Mononuclear cell (primary cell): ENCODE results near the gene GRM7. TPM values are rescaled to one million over a fixed set of nuclear protein-coding genes. Genes with fewer than 3 reads are reported as not detected.

Experiments used
- H3K27me3 ChIP-seq: 2 replicates; pipeline ENCODE4 v1.6.0; 2011; ENCODE audit warnings: low read length, control low read depth; ENCODE audit not compliant: insufficient read depth
- H3K4me1 ChIP-seq: 2 replicates; pipeline ENCODE4 v1.5.1; 2011; ENCODE audit warnings: mild to moderate bottlenecking, low read length, control low read depth; ENCODE audit not compliant: insufficient read depth
- H3K4me3 ChIP-seq: 2 replicates; pipeline ENCODE4 v1.5.1; 2011; ENCODE audit warnings: mild to moderate bottlenecking, low read length, moderate library complexity
- H3K9me3 ChIP-seq: 2 replicates; pipeline ENCODE4 v1.5.1; 2011; ENCODE audit warnings: low read depth, mild to moderate bottlenecking, control low read depth, low read length
- total RNA-seq: library from RNA; depleted of rRNA; stranded (reverse); fragments of >200 nt; gene quantifications from one replicate; pipeline ENCODE4 v1.2.3, GENCODE V29; 2012

Gene GRM7
- total RNA-seq, 1 donor: not detected

DNA sequence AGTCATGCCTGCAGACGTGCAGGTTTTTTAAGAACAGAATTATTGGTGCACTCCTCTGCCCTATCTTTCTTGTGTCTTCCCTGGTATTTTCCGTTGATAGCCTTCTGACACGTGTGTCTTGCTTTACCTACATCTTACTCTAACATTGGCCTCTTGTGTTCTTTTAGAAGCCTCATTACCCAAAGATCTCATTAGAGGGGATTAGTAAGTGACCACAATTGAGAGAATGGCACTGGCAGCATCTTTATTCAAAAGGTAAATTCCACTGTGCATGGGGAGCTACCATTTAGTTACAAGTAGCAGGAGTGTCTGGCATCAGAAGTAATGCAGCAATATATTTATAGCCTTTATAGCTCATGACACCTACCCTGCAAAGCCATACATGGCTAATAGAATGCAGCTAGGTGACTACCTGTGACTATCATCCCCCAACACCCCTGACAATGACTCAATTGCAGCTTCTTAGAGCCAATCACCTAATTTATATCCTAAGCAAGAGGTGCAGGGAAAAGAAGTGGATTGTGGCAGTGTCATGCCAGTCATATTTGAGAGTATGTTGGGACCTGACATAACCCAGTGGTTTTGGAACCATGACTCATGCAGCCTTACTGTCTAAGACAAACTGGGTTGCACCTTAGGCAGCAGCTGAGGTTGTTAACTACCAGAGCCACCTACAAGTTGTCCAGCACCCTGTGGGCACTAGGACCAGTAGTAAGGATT, 164.8 kb downstream of the GRM7 start:
- H3K4me3 ChIP-seq: no peak overlapping the region
- H3K9me3 ChIP-seq: no peaks in the 10 kb centered on the region
- no peaks in the 10 kb centered on the region for H3K27me3 ChIP-seq
- no peaks in the 10 kb centered on the region for H3K4me1 ChIP-seq

DNA sequence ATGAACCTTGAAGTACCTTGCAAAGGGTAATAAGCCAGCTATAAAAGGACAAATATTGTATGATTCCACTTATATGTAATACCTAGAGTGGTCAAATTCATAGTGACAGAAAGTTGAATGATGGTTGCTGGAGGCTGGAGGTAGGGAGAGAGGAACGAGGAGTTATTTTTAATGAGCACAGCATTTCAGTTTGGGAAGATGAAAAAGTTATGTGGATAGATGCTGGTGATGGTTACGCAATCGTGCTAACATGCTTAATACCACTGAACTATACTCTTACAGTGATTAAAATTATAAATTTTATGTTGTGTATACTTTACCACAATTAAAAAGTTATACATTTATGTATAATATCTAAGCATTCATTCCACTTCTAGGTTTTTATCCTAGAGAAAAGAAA, 168.6 kb downstream of the GRM7 start:
- no peaks in the 10 kb centered on the region for H3K4me1 ChIP-seq
- no peaks in the 10 kb centered on the region for H3K9me3 ChIP-seq
- no peak overlapping the region for H3K4me3 ChIP-seq
- H3K27me3 ChIP-seq: no peaks in the 10 kb centered on the region

DNA sequence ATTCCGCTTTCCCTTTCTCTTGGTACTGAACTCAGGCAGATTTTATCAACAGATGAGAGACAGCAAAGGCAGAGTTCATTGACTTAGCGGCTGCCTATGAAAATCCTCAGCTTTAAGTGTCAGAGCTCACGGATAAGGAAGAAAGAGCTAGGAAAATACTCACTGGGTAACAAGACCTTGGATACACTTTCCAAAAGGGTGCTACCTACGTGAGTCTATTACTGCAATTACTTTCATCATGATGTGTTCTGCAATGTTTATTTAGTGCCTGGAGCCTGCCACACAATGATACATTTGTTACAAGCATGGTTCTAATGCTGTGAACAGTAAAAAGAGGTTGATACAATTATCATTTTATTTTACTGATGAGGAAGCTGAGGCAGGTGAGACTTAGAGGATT, 177.5 kb downstream of the GRM7 start:
- H3K27me3 ChIP-seq: no peaks in the 10 kb centered on the region
- H3K9me3 ChIP-seq: no peaks in the 10 kb centered on the region
- H3K4me3 ChIP-seq: no peak overlapping the region
- no peaks in the 10 kb centered on the region for H3K4me1 ChIP-seq

DNA sequence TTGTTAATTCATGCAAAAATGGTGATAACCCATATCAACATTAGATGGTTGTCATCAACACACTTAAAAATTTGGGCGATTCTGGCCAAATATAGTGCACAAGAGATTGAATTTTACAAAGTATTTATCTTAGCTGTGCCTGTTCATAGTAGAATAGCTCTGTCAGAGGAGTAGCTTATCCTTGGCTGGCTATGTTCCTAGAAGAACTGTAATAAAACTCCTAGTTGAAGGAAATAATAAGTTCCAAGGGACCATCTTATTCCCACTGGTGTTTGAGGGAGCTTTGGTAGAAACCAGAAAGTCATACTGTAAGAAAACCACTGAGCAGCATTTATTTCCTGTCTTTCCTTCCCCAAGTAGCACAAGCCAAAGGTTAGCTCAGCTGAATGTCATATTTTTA, 201.8 kb downstream of the GRM7 start:
- H3K9me3 ChIP-seq: no peaks in the 10 kb centered on the region
- no peaks in the 10 kb centered on the region for H3K4me1 ChIP-seq
- no peaks in the 10 kb centered on the region for H3K27me3 ChIP-seq
- no peak overlapping the region for H3K4me3 ChIP-seq

DNA sequence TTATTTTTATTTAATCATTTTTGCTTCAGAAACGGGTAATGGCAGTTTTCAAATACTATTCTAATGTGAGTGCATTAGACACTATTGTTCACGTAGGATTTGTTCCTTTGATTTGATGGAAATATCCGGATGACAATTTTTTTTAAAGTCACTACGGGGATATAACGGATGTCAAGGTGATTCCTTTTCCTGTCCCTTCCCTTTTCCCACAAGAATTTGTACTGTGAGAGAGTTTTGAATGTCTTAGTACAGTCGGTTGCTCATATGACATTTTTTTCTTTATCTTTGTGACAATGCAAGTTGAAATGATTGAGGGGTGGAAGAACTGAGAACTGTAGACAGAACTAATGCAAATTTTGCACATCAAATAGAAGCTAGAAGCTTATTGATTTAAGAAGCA, 209.5 kb downstream of the GRM7 start:
- H3K4me1 ChIP-seq: no peaks in the 10 kb centered on the region
- no peaks in the 10 kb centered on the region for H3K9me3 ChIP-seq
- H3K27me3 ChIP-seq: no peaks in the 10 kb centered on the region
- no peak overlapping the region for H3K4me3 ChIP-seq

DNA sequence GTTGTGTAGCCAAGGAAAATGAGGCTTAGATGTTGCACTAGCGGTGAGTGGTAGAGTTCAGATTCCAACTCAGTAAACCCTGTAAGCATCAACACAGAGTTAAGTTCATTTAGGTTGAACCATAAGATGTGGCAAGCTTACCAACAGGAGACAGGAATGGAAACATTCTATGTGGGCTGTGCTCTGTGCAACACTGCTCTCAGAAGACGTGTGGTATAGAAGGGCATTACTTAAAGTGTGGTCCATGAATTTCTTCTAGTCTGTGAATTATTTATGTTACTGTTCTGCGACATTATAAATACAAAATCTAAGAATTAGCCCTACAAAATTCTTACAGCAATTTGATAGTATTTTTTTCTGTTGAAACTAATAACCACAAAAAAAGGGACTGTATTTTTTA, 213.3 kb downstream of the GRM7 start:
- Histone ChIP-seq H3K9me3 (no peaks in the 10 kb centered on the region), H3K4me3 (no peak overlapping the region), H3K4me1 (no peaks in the 10 kb centered on the region), H3K27me3 (no peaks in the 10 kb centered on the region)

DNA sequence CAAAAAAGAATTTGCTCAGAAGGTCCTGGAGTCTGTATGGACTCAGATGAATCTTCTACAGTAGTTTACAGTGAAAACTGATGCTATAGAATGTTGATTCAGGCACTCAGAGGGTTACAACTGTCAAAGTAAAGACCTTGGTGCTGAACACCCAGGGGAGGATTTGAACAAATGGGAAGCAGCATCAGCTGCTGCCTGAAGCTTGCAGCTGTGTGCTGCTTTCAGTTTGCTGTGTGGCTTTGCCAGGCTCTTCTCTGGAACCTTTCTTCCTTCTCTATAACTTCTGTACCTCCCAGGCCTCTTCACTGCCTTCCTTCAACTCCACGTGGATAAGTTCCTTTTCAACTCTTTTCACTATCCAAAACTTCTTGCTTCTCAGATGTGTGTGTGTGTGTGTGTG, 214.2 kb downstream of the GRM7 start:
- no peak overlapping the region for H3K4me3 ChIP-seq
- no peaks in the 10 kb centered on the region for H3K27me3 ChIP-seq
- H3K9me3 ChIP-seq: no peaks in the 10 kb centered on the region
- no peaks in the 10 kb centered on the region for H3K4me1 ChIP-seq

DNA sequence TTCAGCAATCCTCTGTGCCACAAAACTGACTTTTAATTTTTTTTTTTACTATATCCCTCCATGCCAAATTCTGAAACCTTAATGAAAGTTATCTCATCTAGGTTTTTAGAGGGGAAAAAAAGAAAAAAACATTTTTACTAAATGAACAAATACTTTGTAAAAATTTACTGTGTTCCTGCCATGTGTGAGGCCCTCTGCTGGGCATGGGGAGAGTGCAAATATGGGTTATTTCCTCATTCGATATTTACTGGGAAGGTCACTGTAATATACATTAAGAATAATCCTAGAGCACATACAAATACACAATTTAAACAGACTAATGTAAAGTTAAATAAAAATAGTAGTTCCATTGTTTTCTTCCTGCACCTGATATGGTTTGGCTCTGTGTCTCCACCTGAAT, 215.0 kb downstream of the GRM7 start:
- Histone ChIP-seq H3K27me3 (no peaks in the 10 kb centered on the region), H3K4me1 (no peaks in the 10 kb centered on the region), H3K4me3 (no peak overlapping the region), H3K9me3 (no peaks in the 10 kb centered on the region)

DNA sequence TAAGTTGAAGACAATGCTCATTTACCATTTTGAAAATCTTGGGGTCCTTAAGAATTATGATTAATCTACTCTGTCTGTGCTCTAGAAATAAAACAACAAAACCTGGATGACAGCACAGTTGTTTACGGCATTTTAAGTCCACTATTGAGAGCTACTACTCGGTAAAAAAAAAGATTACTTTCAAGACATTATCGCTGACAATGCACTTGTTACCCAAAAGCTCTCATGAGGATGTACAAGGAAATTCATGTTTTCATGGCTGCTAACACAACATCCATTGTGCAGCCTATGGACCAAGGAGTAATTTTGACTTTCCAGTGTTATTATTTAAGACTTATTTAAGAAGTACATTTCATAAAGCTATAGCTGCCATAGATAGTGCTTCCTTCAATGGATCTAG, 221.3 kb downstream of the GRM7 start:
- no peaks in the 10 kb centered on the region for H3K9me3 ChIP-seq
- no peaks in the 10 kb centered on the region for H3K4me1 ChIP-seq
- H3K27me3 ChIP-seq: no peaks in the 10 kb centered on the region

DNA sequence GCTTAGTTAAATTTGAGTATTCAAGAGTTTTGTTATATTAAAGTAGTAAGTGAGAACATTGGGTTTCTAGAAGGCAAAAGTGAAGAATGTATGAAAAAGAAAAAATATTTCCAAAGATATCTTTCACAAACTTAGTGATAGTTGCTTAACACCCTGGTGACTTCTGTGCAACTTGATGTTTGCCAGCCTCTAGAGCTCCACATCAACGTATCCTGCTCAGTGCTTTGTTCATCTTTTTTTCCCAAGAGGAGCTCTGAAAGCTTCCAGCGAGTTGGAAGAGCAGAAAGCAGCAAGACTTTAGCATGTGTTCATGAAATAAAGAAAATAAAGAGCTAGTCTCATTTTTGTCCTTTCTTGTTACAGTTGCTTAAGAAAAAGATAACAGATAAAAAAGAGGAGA, 225.5 kb downstream of the GRM7 start:
- Histone ChIP-seq H3K9me3 (no peaks in the 10 kb centered on the region), H3K4me3 (no peak overlapping the region), H3K4me1 (no peaks in the 10 kb centered on the region), H3K27me3 (no peaks in the 10 kb centered on the region)

More for the DNA sequence above, 221.3 kb downstream of the GRM7 start:
- no peak overlapping the region for H3K4me3 ChIP-seq

DNA sequence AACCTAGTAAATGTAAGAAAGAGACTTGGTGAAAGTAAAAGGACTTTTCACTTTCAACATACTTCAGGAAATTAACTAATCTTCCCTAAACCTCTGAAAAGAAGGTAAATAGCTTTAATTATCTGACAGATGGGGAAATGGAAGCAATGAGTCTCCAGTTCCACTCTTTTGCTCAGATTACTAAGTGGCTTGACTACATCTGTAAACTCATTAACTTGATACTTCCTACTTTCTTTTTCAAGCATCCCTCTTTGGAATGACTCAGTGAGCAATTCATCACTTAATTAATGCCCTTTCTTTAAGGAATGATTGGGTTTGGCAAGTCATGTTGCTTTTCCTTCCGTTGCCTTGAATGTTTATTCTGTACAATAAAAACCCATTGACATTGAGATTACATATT, 234.2 kb downstream of the GRM7 start:
- Histone ChIP-seq H3K9me3 (peaks cover 7% of the 10 kb centered on the region), H3K4me1 (no peaks in the 10 kb centered on the region), H3K27me3 (no peaks in the 10 kb centered on the region), H3K4me3 (no peak overlapping the region)

DNA sequence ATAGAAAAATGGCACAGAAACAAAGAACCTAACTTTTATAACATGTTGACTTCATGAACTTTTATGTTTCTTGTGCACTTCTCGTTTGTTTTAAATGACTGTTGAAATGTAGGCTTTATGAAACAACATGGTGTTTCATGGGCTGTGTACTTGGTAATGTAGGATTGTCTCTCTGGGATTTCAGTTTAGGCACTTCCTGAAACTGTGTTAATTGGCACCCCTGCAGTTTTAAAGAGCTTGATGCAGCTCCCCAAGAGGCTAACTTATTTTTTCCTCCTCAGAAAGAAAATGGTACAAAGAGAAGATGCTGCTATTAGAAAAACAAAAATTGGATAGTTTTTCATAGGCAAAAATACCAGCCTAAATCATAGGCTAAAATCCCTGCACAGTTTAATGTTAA, 239.2 kb downstream of the GRM7 start:
- H3K4me1 ChIP-seq: no peaks in the 10 kb centered on the region
- H3K4me3 ChIP-seq: no peak overlapping the region
- H3K9me3 ChIP-seq: peaks cover 12% of the 10 kb centered on the region
- H3K27me3 ChIP-seq: no peaks in the 10 kb centered on the region

DNA sequence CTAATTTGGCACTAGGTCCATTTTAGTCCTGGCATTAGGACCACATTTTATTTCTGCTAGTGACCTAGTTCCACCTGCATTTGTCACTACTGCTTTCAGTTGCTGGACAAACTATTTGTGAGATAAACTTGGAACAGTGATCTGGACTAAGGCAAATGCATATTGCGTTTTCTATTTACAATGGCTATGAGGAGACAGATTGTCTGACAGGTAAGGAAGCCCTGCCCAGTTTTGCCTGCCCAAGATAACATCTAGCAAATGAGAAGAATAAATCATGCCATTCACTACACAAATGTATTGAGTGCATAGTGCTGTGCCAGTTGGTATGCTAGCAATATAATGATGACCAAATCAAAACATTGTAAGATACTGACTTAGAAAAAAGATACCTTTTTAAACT, 245.7 kb downstream of the GRM7 start:
- H3K9me3 ChIP-seq: peaks cover 4% of the 10 kb centered on the region
- no peaks in the 10 kb centered on the region for H3K27me3 ChIP-seq
- no peak overlapping the region for H3K4me3 ChIP-seq
- H3K4me1 ChIP-seq: no peaks in the 10 kb centered on the region

DNA sequence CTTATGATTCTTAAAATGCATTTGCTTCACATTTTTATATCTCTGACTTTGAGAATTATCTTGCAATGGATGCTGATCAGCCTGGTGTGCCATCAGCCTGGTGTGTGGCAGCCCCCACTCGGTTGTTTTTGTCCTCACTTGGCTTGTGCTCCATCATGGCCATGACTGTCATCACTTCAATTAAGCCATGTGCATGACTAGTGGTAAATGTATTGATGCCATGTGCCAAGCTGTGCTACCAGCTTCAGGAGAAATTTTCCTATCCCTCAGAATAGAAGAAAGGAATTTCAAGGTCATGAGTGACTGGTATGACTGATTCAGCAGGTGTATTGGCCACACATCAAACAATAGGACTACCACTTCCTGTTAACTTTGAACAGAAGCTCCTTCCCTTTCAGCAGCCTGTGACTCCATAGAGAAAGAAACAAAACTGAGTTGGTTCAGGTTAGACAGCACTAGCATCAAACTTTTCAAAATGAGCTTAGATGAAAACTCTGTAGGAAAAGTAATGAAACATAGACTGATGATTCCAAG, 251.7 kb downstream of the GRM7 start:
- H3K4me3 ChIP-seq: no peak overlapping the region
- no peaks in the 10 kb centered on the region for H3K4me1 ChIP-seq
- no peaks in the 10 kb centered on the region for H3K9me3 ChIP-seq
- H3K27me3 ChIP-seq: no peaks in the 10 kb centered on the region

DNA sequence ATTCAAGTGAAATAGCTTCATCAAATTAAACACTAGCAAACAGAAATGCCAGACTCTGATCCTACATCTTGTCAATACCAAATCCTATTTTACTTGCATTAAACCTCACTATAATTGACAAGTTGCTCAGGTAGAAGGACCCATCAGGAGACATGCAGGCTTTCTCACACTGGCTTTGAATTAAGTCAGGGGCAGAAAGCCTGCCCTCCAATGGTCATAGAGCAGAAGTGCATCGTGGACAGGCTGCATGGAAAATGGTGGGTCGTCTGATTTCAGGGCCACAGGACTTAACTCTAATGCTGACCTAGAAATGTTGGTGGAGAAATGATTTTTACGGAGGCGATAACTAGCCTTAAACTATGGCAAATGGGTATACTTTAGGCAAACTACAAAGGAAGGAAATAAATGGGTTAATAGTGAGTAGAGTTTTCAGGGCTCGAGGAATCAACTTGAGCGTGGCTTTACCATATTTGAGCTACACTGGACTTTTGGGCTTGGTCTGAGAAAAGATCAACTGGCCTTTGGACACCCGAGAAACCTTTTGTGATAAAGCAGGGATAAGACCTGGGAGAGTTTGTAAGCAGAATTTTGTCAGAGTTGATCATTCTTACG, 283.9 kb downstream of the GRM7 start:
- Histone ChIP-seq H3K9me3 (peaks cover 3% of the 10 kb centered on the region), H3K27me3 (no peaks in the 10 kb centered on the region), H3K4me3 (no peak overlapping the region), H3K4me1 (no peaks in the 10 kb centered on the region)

DNA sequence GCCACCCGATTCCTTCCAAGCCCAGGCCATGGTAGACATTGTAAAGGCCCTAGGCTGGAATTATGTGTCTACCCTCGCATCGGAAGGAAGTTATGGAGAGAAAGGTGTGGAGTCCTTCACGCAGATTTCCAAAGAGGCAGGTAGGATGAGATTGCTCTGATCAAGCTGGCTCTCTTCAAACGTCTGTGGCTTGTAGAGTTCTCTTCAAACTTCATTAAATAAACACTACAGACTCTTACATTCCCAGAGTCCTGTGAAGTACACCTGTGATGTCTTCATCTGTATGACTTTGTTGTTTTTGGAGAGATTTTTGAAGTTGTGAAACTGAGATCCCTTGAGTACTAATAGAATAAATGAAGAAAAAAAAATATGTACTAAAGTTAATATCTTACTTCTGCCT, 285.6 kb downstream of the GRM7 start:
- Histone ChIP-seq H3K27me3 (no peaks in the 10 kb centered on the region), H3K4me1 (no peaks in the 10 kb centered on the region), H3K4me3 (no peak overlapping the region), H3K9me3 (no peaks in the 10 kb centered on the region)
